ENCODE data around the gene ZNF532.
"Not testable (repeated sequence)": the region's sequence is repeated elsewhere in the genome, so short reads cannot be mapped to it uniquely, and the experiment has no call there.

GRCh38 chr18:58826926-58827325 is 37.8 kb upstream of the ZNF532 start:
- TF ChIP-seq RARB (CRISPR knock-in tag; IDR thresholded peaks at IDR 0.05); PPARA (CRISPR knock-in tag; IDR thresholded peaks at IDR 0.05; ENCODE audit: borderline replicate concordance); ZC3H10 (CRISPR knock-in tag; IDR thresholded peaks at IDR 0.05); ZFP30 (CRISPR knock-in tag; IDR thresholded peaks at IDR 0.05); BACH2 (CRISPR knock-in tag; IDR thresholded peaks at IDR 0.05; ENCODE audit: borderline replicate concordance); ZNF8 (CRISPR knock-in tag; IDR thresholded peaks at IDR 0.05); PATZ1 (CRISPR knock-in tag; IDR thresholded peaks at IDR 0.05; ENCODE audit: borderline replicate concordance): not testable (repeated sequence)

All from SK-N-SH treated with all-trans-retinoic acid at 6 μM for 48 hours (cell line).